Trophoblast cell (in vitro differentiated cells and primary cell): ENCODE results near the gene AK4.
A peak's percentile ranks its signal among the peaks of the same experiment; 100 is the strongest.

Experiments
- DNase-seq, 2 donors: peaks; one replicate each; pipeline ENCODE4 v3.0.0-alpha.2; 2016
- H2AFZ ChIP-seq: 2 replicates; pipeline ENCODE4 v1.6.1; 2013; ENCODE audit warnings: low read length, moderate library complexity, mild to moderate bottlenecking; ENCODE audit not compliant: insufficient read depth, poor library complexity
- H2AK5ac ChIP-seq: 2 replicates; pipeline ENCODE4 v1.6.1; 2013; ENCODE audit warnings: mild to moderate bottlenecking, low read length
- H2BK120ac ChIP-seq: 2 replicates; pipeline ENCODE4 v1.6.1; 2013; ENCODE audit warnings: low read length, mild to moderate bottlenecking, moderate library complexity; ENCODE audit not compliant: insufficient read depth, poor library complexity
- H2BK12ac ChIP-seq: 2 replicates; pipeline ENCODE4 v1.6.1; 2013; ENCODE audit warnings: mild to moderate bottlenecking, low read length, moderate library complexity
- H2BK5ac ChIP-seq: 2 replicates; pipeline ENCODE4 v1.6.1; 2013; ENCODE audit warnings: low read length, low read depth, moderate library complexity, mild to moderate bottlenecking; ENCODE audit not compliant: poor library complexity
- H3K14ac ChIP-seq: 2 replicates; pipeline ENCODE4 v1.6.1; 2013; ENCODE audit warnings: mild to moderate bottlenecking, low read length
- H3K18ac ChIP-seq: 2 replicates; pipeline ENCODE4 v1.6.1; 2013; ENCODE audit warnings: mild to moderate bottlenecking, low read length
- H3K23ac ChIP-seq: 2 replicates; pipeline ENCODE4 v1.6.1; 2013; ENCODE audit warnings: low read length
- H3K27ac ChIP-seq: 2 replicates; pipeline ENCODE4 v1.5.1; 2013; ENCODE audit warnings: low read depth, mild to moderate bottlenecking, inconsistent platforms, low read length, moderate library complexity
- H3K27me3 ChIP-seq: 2 replicates; pipeline ENCODE4 v1.6.1; 2013; ENCODE audit warnings: inconsistent platforms, mild to moderate bottlenecking, low read length, moderate library complexity; ENCODE audit not compliant: insufficient read depth
- H3K36me3 ChIP-seq, 2 experiments: 1 replicate in 1 of 2; 2 replicates in 1 of 2; pipeline ENCODE4 v1.6.1; 2013; ENCODE audit warnings: low read length in 2 of 2, mild to moderate bottlenecking in 2 of 2, moderate library complexity in 1 of 2; ENCODE audit not compliant: insufficient read depth in 2 of 2, control insufficient read depth in 1 of 2
- H3K4ac ChIP-seq: 2 replicates; pipeline ENCODE4 v1.6.1; 2013; ENCODE audit warnings: low read depth, mild to moderate bottlenecking, low read length, moderate library complexity
- H3K4me1 ChIP-seq, 2 experiments: 1 replicate in 1 of 2; 2 replicates in 1 of 2; pipeline ENCODE4 v1.6.1; 2013; ENCODE audit warnings: low read length in 2 of 2, mild to moderate bottlenecking in 2 of 2, moderate library complexity in 1 of 2; ENCODE audit not compliant: insufficient read depth in 2 of 2, control insufficient read depth in 1 of 2
- H3K4me2 ChIP-seq: 2 replicates; pipeline ENCODE4 v1.6.1; 2013; ENCODE audit warnings: inconsistent platforms, mild to moderate bottlenecking, low read length, moderate library complexity
- H3K4me3 ChIP-seq: 2 replicates; pipeline ENCODE4 v1.5.1; 2013; ENCODE audit warnings: mild to moderate bottlenecking, low read depth, low read length, inconsistent platforms
- H3K79me1 ChIP-seq: one replicate; pipeline ENCODE4 v1.6.1; 2013; ENCODE audit warnings: low read length
- H3K79me2 ChIP-seq: 2 replicates; pipeline ENCODE4 v1.6.1; 2013; ENCODE audit warnings: low read length, mild to moderate bottlenecking; ENCODE audit not compliant: control insufficient read depth, insufficient read depth, poor library complexity
- H3K9ac ChIP-seq: 2 replicates; pipeline ENCODE4 v1.6.1; 2013; ENCODE audit warnings: mild to moderate bottlenecking, low read length
- H3K9me3 ChIP-seq: 2 replicates; pipeline ENCODE4 v1.6.1; 2013; ENCODE audit warnings: low read depth, mild to moderate bottlenecking, control low read depth, inconsistent platforms, low read length; ENCODE audit not compliant: insufficient read depth
- H4K12ac ChIP-seq: 2 replicates; pipeline ENCODE4 v1.6.1; 2013; ENCODE audit warnings: low read depth, mild to moderate bottlenecking, low read length, moderate library complexity
- H4K8ac ChIP-seq: 2 replicates; pipeline ENCODE4 v1.6.1; 2013; ENCODE audit warnings: low read depth, mild to moderate bottlenecking, low read length, moderate library complexity
- H4K91ac ChIP-seq: one replicate; pipeline ENCODE4 v1.6.1; 2013; ENCODE audit warnings: low read depth, mild to moderate bottlenecking, low read length, moderate library complexity
- WGBS: extraction: QIAGEN DNeasy Blood & Tissue Kit; methylation state at CpG from one replicate; pipeline ENCODE4 v1.1.7; 2013; ENCODE audit warnings: missing lambda C conversion rate; ENCODE audit not compliant: insufficient read length, insufficient coverage; ENCODE audit errors: extremely low coverage; 5-methylcytosine and 5-hydroxymethylcytosine counted together

Gene AK4

GRCh38 chr1:65260851-65261473 is 113.0 kb downstream of the AK4 start:
- Histone ChIP-seq H3K9me3 (no peaks in the 10 kb centered on the region), H3K4ac (no peak overlapping the region), H3K27ac (no peak overlapping the region), H2AK5ac (no peak overlapping the region), H3K79me2 (peaks cover 5% of the 10 kb centered on the region), H4K12ac (no peak overlapping the region), H4K91ac (no peak overlapping the region), H3K18ac (no peak overlapping the region), H3K4me3 (no peak overlapping the region), H3K27me3 (no peaks in the 10 kb centered on the region), H3K23ac (no peak overlapping the region), H2BK12ac (no peak overlapping the region), H4K8ac (no peak overlapping the region), H3K79me1 (peaks cover 5% of the 10 kb centered on the region), H2BK120ac (no peak overlapping the region), H3K14ac (no peak overlapping the region), H3K36me3 (no peaks in the 10 kb centered on the region), H2BK5ac (no peak overlapping the region), H3K4me1 (peaks cover 4 to 16% of the 10 kb centered on the region in 2 experiments), H3K9ac (no peak overlapping the region), H3K4me2 (no peak overlapping the region), H2AFZ (no peak overlapping the region)
- DNase-seq: peak in 1 of 2 donors; percentile 61
- no CpG with 5 or more reads among the region's 4 CpGs for WGBS

- Histone ChIP-seq H2BK120ac (no peak overlapping the region), H3K9ac (no peak overlapping the region), H3K18ac (no peak overlapping the region), H3K79me2 (peaks cover 3% of the 10 kb centered on the region), H3K9me3 (no peaks in the 10 kb centered on the region), H4K91ac (no peak overlapping the region), H3K4me2 (no peak overlapping the region), H2AFZ (no peak overlapping the region), H3K36me3 (no peaks in the 10 kb centered on the region), H2AK5ac (no peak overlapping the region), H4K12ac (no peak overlapping the region), H3K4ac (no peak overlapping the region), H2BK5ac (no peak overlapping the region), H3K23ac (no peak overlapping the region), H3K4me1 (peaks cover 4 to 11% of the 10 kb centered on the region in 2 experiments), H3K14ac (no peak overlapping the region), H2BK12ac (no peak overlapping the region), H3K79me1 (peaks cover 5% of the 10 kb centered on the region), H4K8ac (no peak overlapping the region), H3K27ac (no peak overlapping the region), H3K4me3 (no peak overlapping the region), H3K27me3 (no peaks in the 10 kb centered on the region)
- no CpG with 5 or more reads among the region's 1 CpG for WGBS
- no peak for DNase-seq
Measured at GRCh38 chr1:65263286-65263685, 115.3 kb downstream of the AK4 start.

- Histone ChIP-seq H4K91ac (no peak overlapping the region), H3K4me3 (no peak overlapping the region)
Measured at GRCh38 chr1:65264197-65264929, 116.4 kb downstream of the AK4 start.

GRCh38 chr1:65265296-65265650 is 117.3 kb downstream of the AK4 start:
- no peak for DNase-seq
- Histone ChIP-seq H2BK12ac (no peak overlapping the region), H4K8ac (no peak overlapping the region), H3K27me3 (no peaks in the 10 kb centered on the region), H3K9me3 (no peaks in the 10 kb centered on the region), H3K4me1 (peaks cover 4 to 11% of the 10 kb centered on the region in 2 experiments), H3K36me3 (no peaks in the 10 kb centered on the region), H2BK120ac (no peak overlapping the region), H3K4ac (no peak overlapping the region), H3K23ac (no peak overlapping the region), H3K4me2 (peak overlapping the region; percentile 85), H2BK5ac (no peak overlapping the region), H3K4me3 (no peak overlapping the region), H2AK5ac (no peak overlapping the region), H3K79me2 (peaks cover 3% of the 10 kb centered on the region), H3K79me1 (peaks cover 5% of the 10 kb centered on the region), H2AFZ (no peak overlapping the region), H3K18ac (no peak overlapping the region), H4K91ac (no peak overlapping the region), H3K14ac (no peak overlapping the region), H3K9ac (no peak overlapping the region), H4K12ac (no peak overlapping the region), H3K27ac (no peak overlapping the region)
- WGBS: no CpG with 5 or more reads among the region's 7 CpGs

More at GRCh38 chr1:65264197-65264929, 116.4 kb downstream of the AK4 start:
- no peak overlapping the region for H2AK5ac ChIP-seq
- no peak overlapping the region for H2BK120ac ChIP-seq
- no peaks in the 10 kb centered on the region for H3K27me3 ChIP-seq
- H3K79me2 ChIP-seq: peaks cover 3% of the 10 kb centered on the region
- peaks cover 5% of the 10 kb centered on the region for H3K79me1 ChIP-seq
- DNase-seq: no peak
- H3K9ac ChIP-seq: no peak overlapping the region
- H3K18ac ChIP-seq: no peak overlapping the region
- H3K27ac ChIP-seq: no peak overlapping the region
- no peak overlapping the region for H2BK12ac ChIP-seq
- H3K4me1 ChIP-seq: peaks cover 4 to 11% of the 10 kb centered on the region in 2 experiments
- WGBS: no CpG with 5 or more reads among the region's 15 CpGs
- no peak overlapping the region for H2AFZ ChIP-seq
- H3K4me2 ChIP-seq: peak overlapping the region; percentile 45
- no peak overlapping the region for H4K8ac ChIP-seq
- no peaks in the 10 kb centered on the region for H3K9me3 ChIP-seq
- no peak overlapping the region for H4K12ac ChIP-seq
- no peak overlapping the region for H3K14ac ChIP-seq
- H2BK5ac ChIP-seq: no peak overlapping the region
- no peak overlapping the region for H3K4ac ChIP-seq
- no peaks in the 10 kb centered on the region for H3K36me3 ChIP-seq
- H3K23ac ChIP-seq: no peak overlapping the region
